ENCODE data around the gene SIGLEC11.

- TF ChIP-seq CTCF (conservative IDR thresholded peaks at IDR 0.05 in 1 of 2, IDR thresholded peaks at IDR 0.05 in 1 of 2; ENCODE audit: extremely low read depth in 1 of 2, insufficient read depth in 1 of 2, low read depth in 1 of 2, low read length in 2 of 2) (no peak), EZH2 (IDR thresholded peaks at IDR 0.05; ENCODE audit: borderline replicate concordance, low read length) (no peak)
Observed at GRCh38 chr19:49936549-49936948, 24.4 kb downstream of the SIGLEC11 start.
